Neural cell (in vitro differentiated cells): ENCODE measurements around the gene OR10D3.

Experiments used
- CTCF ChIP-seq: fragments of 450-650 bp; IDR thresholded peaks from 2 replicates; pipeline ENCODE4 v1.5.1; 2014; ENCODE audit warnings: antibody characterized with exemption, mild to moderate bottlenecking, moderate library complexity; ENCODE audit not compliant: poor library complexity, severe bottlenecking
- EP300 ChIP-seq: fragments of 450-650 bp; conservative IDR thresholded peaks from 2 replicates; pipeline ENCODE4 v1.6.1; 2014; ENCODE audit warnings: antibody characterized with exemption, mild to moderate bottlenecking, moderate library complexity; ENCODE audit not compliant: poor library complexity, severe bottlenecking
- EZH2 ChIP-seq: fragments of 200-600, 300-800 bp; shearing (Covaris generic), sonication (generic); IDR thresholded peaks from 2 replicates; pipeline ENCODE4 v1.6.1; 2014; ENCODE audit warnings: antibody characterized with exemption, low read length, borderline replicate concordance, mild to moderate bottlenecking; ENCODE audit not compliant: insufficient read depth, poor library complexity, severe bottlenecking
- MXI1 ChIP-seq: fragments of 450-650 bp; conservative IDR thresholded peaks from 2 replicates; pipeline ENCODE4 v1.6.1; 2014; ENCODE audit warnings: antibody characterized with exemption, mild to moderate bottlenecking; ENCODE audit not compliant: poor library complexity, severe bottlenecking
- POLR2AphosphoS5 ChIP-seq: IDR thresholded peaks from 2 replicates; pipeline ENCODE4 v1.6.1; 2012
- RAD21 ChIP-seq: fragments of 450-650 bp; conservative IDR thresholded peaks from 2 replicates; pipeline ENCODE4 v1.6.1; 2014; ENCODE audit warnings: antibody characterized with exemption, mild to moderate bottlenecking, moderate library complexity
- REST ChIP-seq: IDR thresholded peaks from 2 replicates; pipeline ENCODE4 v1.6.1; 2012; ENCODE audit warnings: borderline replicate concordance
- SMC3 ChIP-seq: fragments of 450-650 bp; conservative IDR thresholded peaks from 2 replicates; pipeline ENCODE4 v1.6.1; 2014; ENCODE audit warnings: antibody characterized with exemption, mild to moderate bottlenecking, moderate library complexity; ENCODE audit not compliant: poor library complexity
- TAF1 ChIP-seq: IDR thresholded peaks from 2 replicates; pipeline ENCODE4 v1.6.1; 2012; ENCODE audit warnings: low read depth

GRCh38 chr11:124170801-124171586, 12.2 kb upstream of the OR10D3 start:
- TF ChIP-seq CTCF (no peak), MXI1 (no peak), POLR2AphosphoS5 (peak; percentile 11), EZH2 (no peak), TAF1 (no peak), RAD21 (no peak), EP300 (no peak), SMC3 (no peak), REST (no peak)
